ENCODE measurements around the gene CA5A.
"Not testable (repeated sequence)": the region's sequence is repeated elsewhere in the genome, so short reads cannot be mapped to it uniquely, and the experiment has no call there.

The CA5A gene

GRCh38 chr16:87864331-87864989 lies 71.9 kb downstream of the CA5A start:
- no peak for DNase-seq

GRCh38 chr16:87863327-87863635 lies 73.0 kb downstream of the CA5A start:
- not testable (repeated sequence) for DNase-seq

- not testable (repeated sequence) for DNase-seq
Observed at GRCh38 chr16:87862597-87863326, 73.6 kb downstream of the CA5A start.

GRCh38 chr16:87861300-87862099 lies 74.8 kb downstream of the CA5A start:
- not testable (repeated sequence) for DNase-seq

- no peak for DNase-seq
Observed at GRCh38 chr16:87860553-87861299, 75.6 kb downstream of the CA5A start.

- DNase-seq: not testable (repeated sequence)
Observed at GRCh38 chr16:87858151-87858993, 78.0 kb downstream of the CA5A start.

- DNase-seq: no peak
Observed at GRCh38 chr16:87856791-87857228, 79.5 kb downstream of the CA5A start.

GRCh38 chr16:87855852-87856715 lies 80.2 kb downstream of the CA5A start:
- DNase-seq: peak in 1 of 5 donors; percentile 75

- no peak for DNase-seq
Observed at GRCh38 chr16:87854907-87855683, 81.2 kb downstream of the CA5A start.

- DNase-seq: no peak
Observed at GRCh38 chr16:87854053-87854906, 82.0 kb downstream of the CA5A start.

- DNase-seq: peak; percentile 71 to 95 (median 78)
Observed at GRCh38 chr16:87853411-87854052, 82.8 kb downstream of the CA5A start.

GRCh38 chr16:87851601-87852000 lies 84.7 kb downstream of the CA5A start:
- DNase-seq: no peak

- DNase-seq: no peak
Observed at GRCh38 chr16:87851141-87851587, 85.2 kb downstream of the CA5A start.

GRCh38 chr16:87850009-87851006 lies 86.0 kb downstream of the CA5A start:
- DNase-seq: peak; percentile 51 to 75 (median 68)

- no peak for DNase-seq
Observed at GRCh38 chr16:87849419-87850008, 86.8 kb downstream of the CA5A start.

GRCh38 chr16:87848676-87849345 lies 87.5 kb downstream of the CA5A start:
- no peak for DNase-seq

Data from T-helper 1 cell (primary cell).